Activated naive CD4-positive, alpha-beta T cell treated with Interleukin-2 at 50 U/mL for 16 hours (primary cell): ENCODE data around the gene NTN3.

Source experiments
- DNase-seq: peaks from one replicate; pipeline ENCODE4 v3.0.0-alpha.2; 2020

NTN3 gene

DNA sequence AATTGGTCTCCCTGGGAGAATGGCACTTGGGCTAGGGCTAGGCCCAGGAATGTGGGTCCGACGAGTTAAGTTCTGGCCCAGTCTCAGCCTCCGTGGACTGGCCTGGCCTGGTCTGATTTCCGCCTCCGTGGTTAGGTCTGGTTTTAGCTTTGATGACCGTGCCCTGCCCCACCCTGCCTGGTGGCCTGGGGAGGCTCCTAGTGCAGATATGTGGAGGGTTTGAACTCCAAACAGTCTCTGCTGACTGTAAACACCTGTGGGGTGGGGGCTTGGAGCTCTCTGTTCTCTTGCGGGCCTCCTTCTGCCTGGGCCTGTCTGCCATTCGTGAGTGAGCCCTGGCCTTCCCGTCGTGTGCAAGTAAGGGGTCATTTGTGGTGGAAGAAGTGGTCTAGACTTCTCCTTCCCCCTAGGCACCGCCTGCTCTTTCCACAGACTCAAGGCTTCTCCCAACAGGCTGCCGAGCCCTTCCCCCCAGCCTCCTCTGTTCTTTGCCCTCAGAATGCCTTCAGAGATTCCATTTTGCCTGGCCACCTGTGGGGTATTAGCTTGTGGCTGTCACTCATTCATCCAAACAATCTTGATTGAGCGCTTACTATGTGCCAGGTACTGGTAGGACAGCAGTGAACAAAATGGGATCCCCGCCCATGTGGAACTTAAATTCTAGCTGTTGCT is 44.2 kb downstream of the NTN3 start:
- no peak for DNase-seq

DNA sequence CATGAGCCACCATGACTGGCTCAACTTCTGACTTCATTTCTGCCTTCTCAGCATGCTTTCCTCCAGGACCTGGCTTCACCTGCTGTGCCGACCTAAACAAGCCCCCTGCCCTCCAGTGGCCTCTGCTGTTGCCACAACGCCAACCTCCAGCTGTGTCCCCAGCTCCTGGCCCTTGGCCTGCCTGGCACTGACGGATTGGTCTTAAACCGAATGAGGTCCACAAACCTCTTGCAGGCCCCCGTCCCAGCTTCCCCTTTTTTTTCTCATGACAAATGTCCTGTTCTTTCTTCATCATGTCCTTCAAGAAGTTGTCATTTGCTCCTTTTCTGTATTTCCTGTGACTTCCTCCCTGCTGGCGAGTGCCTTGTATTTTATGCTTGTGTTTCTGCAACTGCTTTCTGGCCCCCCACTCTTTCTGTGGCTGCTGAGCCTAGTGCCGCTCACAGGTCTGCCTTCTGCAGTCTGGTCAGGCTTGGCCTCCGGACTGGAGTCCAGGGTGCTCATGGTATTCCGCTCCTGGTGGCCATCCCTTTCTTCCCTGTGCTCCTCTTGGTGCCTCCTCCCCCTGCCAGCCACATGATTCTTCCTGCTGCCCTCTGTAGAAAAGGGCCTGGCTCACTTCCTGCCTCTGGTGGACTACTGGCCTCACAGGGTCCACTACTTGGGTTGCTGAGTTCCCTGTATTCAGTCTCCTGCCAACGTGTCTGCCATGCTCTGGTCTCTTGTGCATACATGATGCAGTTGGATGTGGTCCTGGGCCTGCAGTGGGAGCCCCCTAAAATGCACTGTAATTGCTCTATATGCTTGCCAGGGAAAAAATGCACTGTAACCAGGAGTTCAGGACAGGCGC is 45.5 kb downstream of the NTN3 start:
- DNase-seq = no peak

DNA sequence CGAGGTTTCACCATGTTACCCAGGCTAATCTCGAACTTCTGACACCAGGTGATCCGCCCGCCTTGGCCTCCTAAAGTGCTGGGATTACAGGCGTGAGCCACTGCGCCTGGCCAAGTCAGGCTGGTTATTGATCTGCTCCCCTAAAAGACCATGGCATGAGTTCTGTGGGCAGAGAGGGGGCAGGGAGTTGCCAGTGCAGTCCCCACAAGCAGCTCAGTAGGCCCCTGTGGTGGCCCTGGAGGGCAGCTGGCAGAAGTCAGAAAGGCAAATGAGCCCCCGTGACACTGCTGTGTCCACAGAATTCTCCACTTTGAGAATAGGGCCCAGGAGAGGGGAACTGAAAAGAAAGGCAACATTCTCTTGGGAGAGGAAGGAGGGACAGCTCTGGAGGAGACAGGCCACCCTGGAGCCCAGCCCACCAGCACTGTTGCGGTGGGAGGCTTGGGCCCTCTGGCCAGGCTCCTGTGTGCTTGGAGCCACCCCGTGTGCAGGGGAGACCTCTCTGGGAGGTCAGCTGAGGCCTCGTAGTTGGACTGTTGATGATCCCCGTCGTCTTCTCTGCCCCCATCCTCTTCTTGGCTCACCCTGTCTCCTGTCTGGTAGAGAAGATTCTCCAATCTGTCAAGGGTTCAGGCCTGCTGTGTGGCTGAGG is 47.0 kb downstream of the NTN3 start:
- no peak for DNase-seq

DNA sequence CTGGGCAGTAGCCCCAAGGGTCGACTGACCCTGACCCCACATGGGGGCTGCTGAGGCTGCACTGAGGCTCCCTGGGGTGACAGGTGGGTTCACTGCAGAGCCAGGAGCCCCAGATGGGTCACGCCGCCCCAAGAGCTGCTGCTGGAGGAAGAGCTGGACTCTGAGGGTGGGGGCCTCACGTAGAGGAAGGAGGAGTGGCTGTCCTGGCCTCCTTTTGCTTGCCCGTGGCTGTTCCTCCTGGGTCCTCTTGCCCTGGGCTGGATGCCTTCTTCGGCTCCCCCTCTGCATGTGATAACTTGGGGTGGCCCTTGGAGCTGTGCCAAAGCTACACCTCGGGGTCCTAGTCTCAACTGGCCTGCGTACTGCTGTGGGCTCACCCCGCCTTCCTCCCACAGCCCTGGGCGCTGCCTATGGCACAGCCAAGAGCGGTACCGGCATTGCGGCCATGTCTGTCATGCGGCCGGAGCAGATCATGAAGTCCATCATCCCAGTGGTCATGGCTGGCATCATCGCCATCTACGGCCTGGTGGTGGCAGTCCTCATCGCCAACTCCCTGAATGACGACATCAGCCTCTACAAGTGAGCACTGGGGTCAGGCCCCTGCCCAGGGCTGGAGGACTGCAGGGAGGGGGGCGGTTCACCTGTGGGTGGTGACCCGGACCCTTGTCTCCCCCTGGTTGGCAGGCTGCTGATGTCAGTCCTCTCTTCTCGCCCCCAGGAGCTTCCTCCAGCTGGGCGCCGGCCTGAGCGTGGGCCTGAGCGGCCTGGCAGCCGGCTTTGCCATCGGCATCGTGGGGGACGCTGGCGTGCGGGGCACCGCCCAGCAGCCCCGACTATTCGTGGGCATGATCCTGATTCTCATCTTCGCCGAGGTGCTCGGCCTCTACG is 48.0 kb downstream of the NTN3 start:
- no peak for DNase-seq

DNA sequence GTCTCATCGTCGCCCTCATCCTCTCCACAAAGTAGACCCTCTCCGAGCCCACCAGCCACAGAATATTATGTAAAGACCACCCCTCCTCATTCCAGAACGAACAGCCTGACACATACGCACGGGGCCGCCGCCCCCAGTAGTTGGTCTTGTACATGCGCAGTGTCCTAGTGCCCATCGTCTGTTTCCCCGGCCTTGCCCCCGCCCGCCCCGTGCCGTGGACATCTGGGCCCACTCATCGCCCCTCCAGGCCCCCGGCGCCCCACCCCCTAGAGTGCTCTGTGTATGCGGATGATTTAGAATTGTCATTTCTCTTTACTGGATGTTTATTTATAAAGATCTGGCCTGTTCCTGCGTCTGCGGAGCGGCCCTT is 48.6 kb downstream of the NTN3 start:
- no peak for DNase-seq

DNA sequence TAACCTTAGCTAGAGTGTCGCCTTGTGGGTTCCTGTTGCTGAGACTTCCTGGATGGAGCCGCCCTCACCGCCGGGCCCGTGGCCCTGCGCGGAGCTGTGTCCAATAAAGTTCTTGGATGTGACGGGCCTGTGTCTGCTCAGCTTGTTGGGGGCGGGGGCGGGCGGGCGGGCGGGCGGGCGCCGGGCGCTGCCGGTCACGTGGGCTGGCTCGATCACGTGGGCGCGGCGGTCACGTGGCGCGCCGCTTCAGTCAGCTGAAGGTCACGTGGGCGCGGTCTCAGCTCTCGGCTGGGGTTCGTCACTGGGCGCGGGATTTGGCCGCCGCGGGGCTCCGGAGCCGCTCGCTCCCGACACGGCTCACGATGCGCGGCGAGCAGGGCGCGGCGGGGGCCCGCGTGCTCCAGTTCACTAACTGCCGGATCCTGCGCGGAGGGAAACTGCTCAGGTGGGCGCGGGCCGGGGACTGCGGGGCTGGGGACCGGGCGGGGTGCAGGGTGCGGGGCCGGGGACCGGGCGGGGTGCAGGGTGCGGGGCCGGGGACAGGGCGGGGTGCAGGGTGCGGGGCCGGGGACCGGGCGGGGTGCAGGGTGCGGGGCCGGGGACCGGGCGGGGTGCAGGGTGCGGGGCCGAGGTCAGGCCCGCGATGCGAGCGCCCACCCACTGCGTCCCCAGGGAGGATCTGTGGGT is 49.1 kb downstream of the NTN3 start, which contains the start of gene AMDHD2:
AMDHD2 (plus strand) TSS at position 275 of the 687 bp plus-strand sequence; CDS start at position 363, 88 bp downstream.
- DNase-seq = peak; percentile 90

DNA sequence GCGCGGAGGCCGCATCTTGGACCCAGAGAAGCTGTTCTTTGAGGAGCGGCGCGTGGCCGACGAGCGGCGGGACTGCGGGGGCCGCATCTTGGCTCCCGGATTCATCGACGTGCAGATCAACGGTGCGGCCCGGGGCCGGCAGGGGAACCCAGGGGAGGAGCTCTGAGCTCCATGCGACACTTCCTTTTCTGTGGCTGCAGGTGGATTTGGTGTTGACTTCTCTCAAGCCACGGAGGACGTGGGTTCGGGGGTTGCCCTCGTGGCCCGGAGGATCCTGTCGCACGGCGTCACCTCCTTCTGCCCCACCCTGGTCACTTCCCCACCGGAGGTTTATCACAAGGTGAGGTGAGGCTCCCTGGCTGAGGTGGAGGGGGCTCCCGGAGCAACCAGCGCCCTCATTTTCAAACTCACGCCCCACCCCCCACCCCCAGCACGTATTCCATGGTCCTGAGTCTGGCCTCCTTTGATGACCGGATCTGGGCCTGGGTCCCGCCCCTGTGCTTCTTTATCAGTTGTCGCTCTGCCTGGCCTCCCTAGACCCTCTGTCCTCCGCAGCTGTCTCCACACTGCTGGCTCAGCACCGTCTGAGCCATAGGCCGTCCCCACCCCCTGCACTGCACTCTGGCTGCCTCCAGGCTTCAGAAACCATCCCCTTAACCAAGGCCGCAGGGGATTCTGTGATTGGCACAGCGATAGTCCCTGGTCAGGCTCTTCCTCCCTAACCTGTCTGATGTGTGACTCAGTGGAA is 49.9 kb downstream of the NTN3 start:
- DNase-seq = peak; percentile 56
